HepG2 (cell line): ENCODE measurements around the gene BPIFA1. TPM values are rescaled to one million over a fixed set of nuclear protein-coding genes. Genes with fewer than 3 reads are reported as not detected.
A peak's percentile ranks its signal among the peaks of the same experiment; 100 is the strongest.

Experiments used
- ELF3 ChIP-seq: IDR thresholded peaks from 2 replicates; pipeline ENCODE4 v1.6.1; 2016; ENCODE audit warnings: missing genetic modification reagents, missing compliant biosample characterization
- FLYWCH1 ChIP-seq: sonication (generic); formaldehyde crosslinking; IDR thresholded peaks from 2 replicates; pipeline ENCODE4 v1.8.1; 2023; ENCODE audit warnings: mild to moderate bottlenecking, missing genetic modification reagents
- HNRNPLL ChIP-seq: fragments of 200-400 bp; formaldehyde crosslinking; IDR thresholded peaks from 2 replicates; pipeline ENCODE4 v1.6.1; 2017; ENCODE audit warnings: mild to moderate bottlenecking, low read depth, low read length; ENCODE audit not compliant: poor library complexity, severe bottlenecking
- KMT2B ChIP-seq: IDR thresholded peaks from 2 replicates; pipeline ENCODE4 v1.6.1; 2016; ENCODE audit warnings: missing genetic modification reagents, missing compliant biosample characterization
- MIXL1 ChIP-seq: IDR thresholded peaks from 2 replicates; pipeline ENCODE4 v1.6.1; 2016
- NFE2L1 ChIP-seq: sonication (generic); formaldehyde crosslinking; IDR thresholded peaks from 2 replicates; pipeline ENCODE4 v1.4.0; 2020; ENCODE audit warnings: missing genetic modification reagents, mild to moderate bottlenecking, borderline replicate concordance
- NFE2L2 ChIP-seq: fragments of 150-350 bp; IDR thresholded peaks from 2 replicates; pipeline ENCODE4 v1.6.1; 2014; ENCODE audit warnings: low read length
- SALL1 ChIP-seq: sonication (generic); formaldehyde crosslinking; IDR thresholded peaks from 2 replicates; pipeline ENCODE4 v1.8.0; 2022; ENCODE audit warnings: mild to moderate bottlenecking, missing genetic modification reagents
- SP4 ChIP-seq: sonication (generic); formaldehyde crosslinking; IDR thresholded peaks from 2 replicates; pipeline ENCODE4 v1.8.1; 2023; ENCODE audit warnings: mild to moderate bottlenecking, missing genetic modification reagents
- SP5 ChIP-seq: IDR thresholded peaks from 2 replicates; pipeline ENCODE4 v1.6.1; 2016; ENCODE audit warnings: low read depth, borderline replicate concordance
- TBX2 ChIP-seq: sonication (generic); formaldehyde crosslinking; IDR thresholded peaks from 2 replicates; pipeline ENCODE4 v1.5.0; 2020; ENCODE audit warnings: missing genetic modification reagents, mild to moderate bottlenecking, borderline replicate concordance
- TCF7 ChIP-seq: sonication (generic); IDR thresholded peaks from 2 replicates; pipeline ENCODE4 v1.6.1; 2016; ENCODE audit warnings: antibody characterized with exemption, low read depth
- TCF7L2 ChIP-seq: IDR thresholded peaks from 2 replicates; pipeline ENCODE4 v1.6.1; 2011; ENCODE audit warnings: mild to moderate bottlenecking, low read depth, low read length, moderate library complexity
- YEATS2 ChIP-seq: sonication (generic); formaldehyde crosslinking; IDR thresholded peaks from 2 replicates; pipeline ENCODE4 v1.4.0; 2020; ENCODE audit warnings: missing genetic modification reagents, borderline replicate concordance
- ZNF234 ChIP-seq: sonication (generic); formaldehyde crosslinking; conservative IDR thresholded peaks from 2 replicates; pipeline ENCODE4 v1.5.1; 2020; ENCODE audit warnings: mild to moderate bottlenecking, missing genetic modification reagents
- ZNF235 ChIP-seq: sonication (generic); formaldehyde crosslinking; IDR thresholded peaks from 2 replicates; pipeline ENCODE4 v1.8.1; 2023; ENCODE audit warnings: mild to moderate bottlenecking, missing genetic modification reagents, borderline replicate concordance
- ZNF570 ChIP-seq: sonication (generic); formaldehyde crosslinking; IDR thresholded peaks from 2 replicates; pipeline ENCODE4 v1.4.0; 2020; ENCODE audit warnings: mild to moderate bottlenecking, missing genetic modification reagents, borderline replicate concordance
- ZNF614 ChIP-seq: IDR thresholded peaks from 2 replicates; pipeline ENCODE4 v1.6.1; 2018; ENCODE audit warnings: missing biosample characterization, missing genetic modification reagents, inconsistent platforms, borderline replicate concordance
- ZNF75D ChIP-seq: sonication (generic); formaldehyde crosslinking; IDR thresholded peaks from 2 replicates; pipeline ENCODE4 v1.8.1; 2023; ENCODE audit warnings: missing genetic modification reagents, mild to moderate bottlenecking, borderline replicate concordance
- ZSCAN21 ChIP-seq: sonication (generic); formaldehyde crosslinking; IDR thresholded peaks from 2 replicates; pipeline ENCODE4 v1.8.0; 2022; ENCODE audit warnings: mild to moderate bottlenecking, missing genetic modification reagents, moderate library complexity, borderline replicate concordance
- polyA plus RNA-seq, 8 experiments: library from polyadenylated mRNA; depleted of rRNA in 3 of 8; stranded (reverse) in 7 of 8; unstranded in 1 of 8; fragments of >200 nt; fragmentation: Illumina TruSeq in 4 of 8; extraction: Trizol in 4 of 8; gene quantifications; 2 replicates each; pipeline versions ENCODE4 v1.2.1 to v1.2.3, GENCODE V29; 2011 to 2016; ENCODE audit warnings: low read depth in 4 of 8, missing spikeins in 1 of 8, mixed read lengths in 1 of 8; ENCODE audit not compliant: insufficient read depth in 1 of 8
- total RNA-seq, 5 experiments: library from RNA; depleted of rRNA; stranded (reverse); fragments of >200 nt; fragmentation: Illumina TruSeq; extraction: Trizol; gene quantifications; 2 replicates each; pipeline ENCODE4 v1.2.3, GENCODE V29; 2016; ENCODE audit warnings: low read depth in 1 of 5
- TF ChIP-seq, protein P1 (sequence below): sonication (generic); formaldehyde crosslinking; IDR thresholded peaks from 2 replicates; pipeline ENCODE4; 2020; ENCODE audit warnings: missing genetic modification reagents, mild to moderate bottlenecking, borderline replicate concordance
- TF ChIP-seq, protein P2 (sequence below): sonication (generic); formaldehyde crosslinking; IDR thresholded peaks from 2 replicates; pipeline ENCODE4 v1.8.0; 2022; ENCODE audit warnings: missing genetic modification reagents, mild to moderate bottlenecking, borderline replicate concordance
- TF ChIP-seq, protein P3 (sequence below), 2 experiments: sonication (generic) in 1 of 2; formaldehyde crosslinking in 1 of 2; IDR thresholded peaks; 2 replicates each; pipeline versions ENCODE4 v1.4.0 to v1.6.1; 2018 to 2020; ENCODE audit warnings: missing genetic modification reagents in 2 of 2, borderline replicate concordance in 1 of 2, low read depth in 1 of 2, mild to moderate bottlenecking in 1 of 2, missing biosample characterization in 1 of 2

BPIFA1 gene
- total and polyA plus RNA-seq, 2 of the 13 experiments (the other 11 are each of a cell fraction or from before 2014, with no cell fraction given): not detected

DNA sequence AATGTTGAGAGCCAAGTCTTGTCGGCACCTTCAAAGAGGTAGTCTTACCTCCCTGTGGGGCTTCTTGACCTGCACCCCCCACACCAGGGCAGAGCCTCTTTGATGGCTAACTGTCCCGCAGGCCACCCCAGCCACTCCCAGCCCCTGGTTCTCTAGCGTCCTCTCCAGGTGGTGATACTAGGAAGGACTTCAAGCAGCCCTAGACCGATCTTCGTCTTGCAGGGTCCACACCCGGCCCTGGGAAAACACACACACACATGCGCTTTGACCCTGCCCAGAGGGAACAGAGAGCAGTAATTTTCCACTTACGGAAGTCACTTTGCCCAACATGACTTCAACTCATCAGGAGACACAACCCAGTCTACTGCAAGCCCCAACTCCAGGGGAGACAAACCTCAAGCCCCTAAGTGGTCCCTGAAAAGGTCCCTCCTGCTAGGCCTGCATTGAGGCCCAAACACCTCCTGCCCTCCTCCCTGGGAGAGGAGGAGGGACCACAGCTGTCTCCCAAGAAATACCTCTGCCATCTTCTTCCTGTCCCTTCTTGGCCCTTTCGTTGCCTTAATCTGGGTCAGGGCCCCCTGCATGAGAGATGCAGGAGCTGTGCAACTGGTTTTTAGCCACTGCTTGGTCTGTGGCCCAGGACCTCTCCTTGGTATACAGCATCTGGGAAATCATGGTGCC lies 44.3 kb downstream of the BPIFA1 start (continued):
- TF ChIP-seq, protein P1, sequence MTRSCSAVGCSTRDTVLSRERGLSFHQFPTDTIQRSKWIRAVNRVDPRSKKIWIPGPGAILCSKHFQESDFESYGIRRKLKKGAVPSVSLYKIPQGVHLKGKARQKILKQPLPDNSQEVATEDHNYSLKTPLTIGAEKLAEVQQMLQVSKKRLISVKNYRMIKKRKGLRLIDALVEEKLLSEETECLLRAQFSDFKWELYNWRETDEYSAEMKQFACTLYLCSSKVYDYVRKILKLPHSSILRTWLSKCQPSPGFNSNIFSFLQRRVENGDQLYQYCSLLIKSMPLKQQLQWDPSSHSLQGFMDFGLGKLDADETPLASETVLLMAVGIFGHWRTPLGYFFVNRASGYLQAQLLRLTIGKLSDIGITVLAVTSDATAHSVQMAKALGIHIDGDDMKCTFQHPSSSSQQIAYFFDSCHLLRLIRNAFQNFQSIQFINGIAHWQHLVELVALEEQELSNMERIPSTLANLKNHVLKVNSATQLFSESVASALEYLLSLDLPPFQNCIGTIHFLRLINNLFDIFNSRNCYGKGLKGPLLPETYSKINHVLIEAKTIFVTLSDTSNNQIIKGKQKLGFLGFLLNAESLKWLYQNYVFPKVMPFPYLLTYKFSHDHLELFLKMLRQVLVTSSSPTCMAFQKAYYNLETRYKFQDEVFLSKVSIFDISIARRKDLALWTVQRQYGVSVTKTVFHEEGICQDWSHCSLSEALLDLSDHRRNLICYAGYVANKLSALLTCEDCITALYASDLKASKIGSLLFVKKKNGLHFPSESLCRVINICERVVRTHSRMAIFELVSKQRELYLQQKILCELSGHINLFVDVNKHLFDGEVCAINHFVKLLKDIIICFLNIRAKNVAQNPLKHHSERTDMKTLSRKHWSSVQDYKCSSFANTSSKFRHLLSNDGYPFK (CRISPR knock-in tag): peak; percentile 53
- TF ChIP-seq ZNF234 (CRISPR knock-in tag) (no peak), ZNF235 (CRISPR knock-in tag) (no peak; the same call in 1 of the 2 replicates), KMT2B (CRISPR knock-in tag) (peak; percentile 43; the same call in 1 of the 2 replicates), NFE2L1 (CRISPR knock-in tag) (peak; percentile 42; the same call in 1 of the 2 replicates), SP4 (CRISPR knock-in tag) (no peak), ZNF614 (peak; percentile 58; the same call in 1 of the 2 replicates), TCF7L2 (no peak), SP5 (0 out of 2 replicates have a peak, but pooled peaks have one; percentile 9), SALL1 (CRISPR knock-in tag) (peak; percentile 91), YEATS2 (CRISPR knock-in tag) (no peak), NFE2L2 (no peak), MIXL1 (CRISPR knock-in tag) (peak; percentile 76), HNRNPLL (no peak), ZNF570 (CRISPR knock-in tag) (no peak), TBX2 (CRISPR knock-in tag) (peak; percentile 87), FLYWCH1 (CRISPR knock-in tag) (no peak), ZSCAN21 (CRISPR knock-in tag) (peak; percentile 68; the same call in 1 of the 2 replicates), ELF3 (CRISPR knock-in tag) (peak; percentile 85), ZNF75D (CRISPR knock-in tag) (no peak), TCF7 (no peak)
- TF ChIP-seq, protein P2, sequence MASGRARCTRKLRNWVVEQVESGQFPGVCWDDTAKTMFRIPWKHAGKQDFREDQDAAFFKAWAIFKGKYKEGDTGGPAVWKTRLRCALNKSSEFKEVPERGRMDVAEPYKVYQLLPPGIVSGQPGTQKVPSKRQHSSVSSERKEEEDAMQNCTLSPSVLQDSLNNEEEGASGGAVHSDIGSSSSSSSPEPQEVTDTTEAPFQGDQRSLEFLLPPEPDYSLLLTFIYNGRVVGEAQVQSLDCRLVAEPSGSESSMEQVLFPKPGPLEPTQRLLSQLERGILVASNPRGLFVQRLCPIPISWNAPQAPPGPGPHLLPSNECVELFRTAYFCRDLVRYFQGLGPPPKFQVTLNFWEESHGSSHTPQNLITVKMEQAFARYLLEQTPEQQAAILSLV (CRISPR knock-in tag): peak; percentile 51
- TF ChIP-seq, protein P3, sequence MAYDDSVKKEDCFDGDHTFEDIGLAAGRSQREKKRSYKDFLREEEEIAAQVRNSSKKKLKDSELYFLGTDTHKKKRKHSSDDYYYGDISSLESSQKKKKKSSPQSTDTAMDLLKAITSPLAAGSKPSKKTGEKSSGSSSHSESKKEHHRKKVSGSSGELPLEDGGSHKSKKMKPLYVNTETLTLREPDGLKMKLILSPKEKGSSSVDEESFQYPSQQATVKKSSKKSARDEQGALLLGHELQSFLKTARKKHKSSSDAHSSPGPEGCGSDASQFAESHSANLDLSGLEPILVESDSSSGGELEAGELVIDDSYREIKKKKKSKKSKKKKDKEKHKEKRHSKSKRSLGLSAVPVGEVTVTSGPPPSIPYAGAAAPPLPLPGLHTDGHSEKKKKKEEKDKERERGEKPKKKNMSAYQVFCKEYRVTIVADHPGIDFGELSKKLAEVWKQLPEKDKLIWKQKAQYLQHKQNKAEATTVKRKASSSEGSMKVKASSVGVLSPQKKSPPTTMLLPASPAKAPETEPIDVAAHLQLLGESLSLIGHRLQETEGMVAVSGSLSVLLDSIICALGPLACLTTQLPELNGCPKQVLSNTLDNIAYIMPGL (CRISPR knock-in tag; IDR thresholded peaks at IDR 0.05; ENCODE audit: borderline replicate concordance in 1 of 2, low read depth in 1 of 2): peak; percentile 53 to 70; a peak in 2 of 4 replicates
